Measurements from ENCODE around the gene AGPAT2.

AGPAT2 gene

DNA sequence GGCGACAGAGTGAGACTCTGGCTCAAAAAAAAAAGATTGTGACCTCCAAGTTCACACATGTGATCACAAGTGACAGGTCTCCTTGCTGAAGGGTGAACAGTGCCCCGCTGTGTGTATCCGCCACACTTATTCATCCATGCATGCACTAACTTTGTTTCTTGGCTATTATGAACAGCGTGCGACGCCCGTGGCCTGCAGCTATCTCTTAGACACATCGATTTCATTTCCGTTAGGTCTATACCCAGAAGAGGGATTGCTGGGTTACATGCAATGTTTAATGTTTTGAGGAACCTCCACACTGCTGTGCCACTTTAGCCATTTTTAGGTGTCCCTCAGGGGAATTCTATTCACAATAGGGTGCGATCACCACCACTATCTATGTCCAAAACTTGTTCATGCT is 36.6 kb downstream of the AGPAT2 start:
- CTCF ChIA-PET = interaction anchor here (2.5 kb wide), 1 partner anchor 21 kb away, joined by 8 read pairs; no protein-coding TSS in a partner anchor

DNA sequence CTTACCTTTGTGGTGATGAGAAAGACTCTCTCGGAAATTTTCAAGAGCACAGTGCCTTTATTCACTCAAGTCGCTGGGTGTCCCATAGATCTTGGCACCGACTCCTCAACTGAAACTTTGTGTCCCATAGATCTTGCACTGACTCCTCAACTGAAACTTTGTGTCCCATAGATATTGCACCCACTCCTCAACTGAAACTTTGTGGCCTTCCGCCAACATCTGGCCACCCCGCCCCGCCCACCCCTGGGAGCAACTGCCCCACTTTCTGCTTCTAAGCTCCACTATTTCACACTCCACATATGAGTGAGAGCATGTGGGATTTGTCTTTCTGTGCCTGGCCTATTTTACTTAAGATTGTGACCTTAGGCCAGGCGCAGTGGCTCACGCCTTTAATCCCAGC is 37.2 kb downstream of the AGPAT2 start:
- Histone ChIP-seq H3K9me3 (ENCODE audit: control insufficient read depth, insufficient read depth, low read depth, low read length) (no peaks in the 10 kb centered on the region), H3K4me3 (ENCODE audit: low read depth, low read length) (no peak overlapping the region), H3K36me3 (ENCODE audit: control insufficient read depth in 2 of 2, insufficient read depth in 1 of 2, low read length in 2 of 2) (no peaks in the 10 kb centered on the region; a peak in 1 of 3 replicates), H3K4me1 (ENCODE audit: control insufficient read depth, insufficient read depth, low read length) (no peaks in the 10 kb centered on the region), H3K27ac (ENCODE audit: extremely low read depth, low read depth, low read length) (no peak overlapping the region)
- TF ChIP-seq ZNF2 (tag by site-specific recombination; IDR thresholded peaks at IDR 0.05) = no peak
- TF ChIP-seq, protein P1, sequence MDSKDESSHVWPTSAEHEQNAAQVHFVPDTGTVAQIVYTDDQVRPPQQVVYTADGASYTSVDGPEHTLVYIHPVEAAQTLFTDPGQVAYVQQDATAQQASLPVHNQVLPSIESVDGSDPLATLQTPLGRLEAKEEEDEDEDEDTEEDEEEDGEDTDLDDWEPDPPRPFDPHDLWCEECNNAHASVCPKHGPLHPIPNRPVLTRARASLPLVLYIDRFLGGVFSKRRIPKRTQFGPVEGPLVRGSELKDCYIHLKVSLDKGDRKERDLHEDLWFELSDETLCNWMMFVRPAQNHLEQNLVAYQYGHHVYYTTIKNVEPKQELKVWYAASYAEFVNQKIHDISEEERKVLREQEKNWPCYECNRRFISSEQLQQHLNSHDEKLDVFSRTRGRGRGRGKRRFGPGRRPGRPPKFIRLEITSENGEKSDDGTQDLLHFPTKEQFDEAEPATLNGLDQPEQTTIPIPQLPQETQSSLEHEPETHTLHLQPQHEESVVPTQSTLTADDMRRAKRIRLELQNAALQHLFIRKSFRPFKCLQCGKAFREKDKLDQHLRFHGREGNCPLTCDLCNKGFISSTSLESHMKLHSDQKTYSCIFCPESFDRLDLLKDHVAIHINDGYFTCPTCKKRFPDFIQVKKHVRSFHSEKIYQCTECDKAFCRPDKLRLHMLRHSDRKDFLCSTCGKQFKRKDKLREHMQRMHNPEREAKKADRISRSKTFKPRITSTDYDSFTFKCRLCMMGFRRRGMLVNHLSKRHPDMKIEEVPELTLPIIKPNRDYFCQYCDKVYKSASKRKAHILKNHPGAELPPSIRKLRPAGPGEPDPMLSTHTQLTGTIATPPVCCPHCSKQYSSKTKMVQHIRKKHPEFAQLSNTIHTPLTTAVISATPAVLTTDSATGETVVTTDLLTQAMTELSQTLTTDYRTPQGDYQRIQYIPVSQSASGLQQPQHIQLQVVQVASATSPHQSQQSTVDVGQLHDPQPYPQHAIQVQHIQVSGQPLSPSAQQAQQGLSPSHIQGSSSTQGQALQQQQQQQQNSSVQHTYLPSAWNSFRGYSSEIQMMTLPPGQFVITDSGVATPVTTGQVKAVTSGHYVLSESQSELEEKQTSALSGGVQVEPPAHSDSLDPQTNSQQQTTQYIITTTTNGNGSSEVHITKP (tag by site-specific recombination; IDR thresholded peaks at IDR 0.05) = no peak
- ChIA-PET POLR2A (no interaction called here), CTCF (interaction anchor here (2.5 kb wide), 1 partner anchor 22 kb away, joined by 8 read pairs; no protein-coding TSS in a partner anchor)

More for the DNA sequence above, 36.6 kb downstream of the AGPAT2 start:
- Histone ChIP-seq H3K27ac (ENCODE audit: extremely low read depth, low read depth, low read length) (no peak overlapping the region), H3K36me3 (ENCODE audit: control insufficient read depth in 2 of 2, insufficient read depth in 1 of 2, low read length in 2 of 2) (no peaks in the 10 kb centered on the region; a peak in 1 of 3 replicates), H3K4me3 (ENCODE audit: low read depth, low read length) (no peak overlapping the region), H3K9me3 (ENCODE audit: control insufficient read depth, insufficient read depth, low read depth, low read length) (no peaks in the 10 kb centered on the region), H3K4me1 (ENCODE audit: control insufficient read depth, insufficient read depth, low read length) (no peaks in the 10 kb centered on the region)
- TF ChIP-seq ZNF266 (tag by site-specific recombination; IDR thresholded peaks at IDR 0.05; ENCODE audit: low read depth) = no peak
- TF ChIP-seq KLF1 (tag by site-specific recombination; IDR thresholded peaks at IDR 0.05) = no peak
- TF ChIP-seq, protein P2, sequence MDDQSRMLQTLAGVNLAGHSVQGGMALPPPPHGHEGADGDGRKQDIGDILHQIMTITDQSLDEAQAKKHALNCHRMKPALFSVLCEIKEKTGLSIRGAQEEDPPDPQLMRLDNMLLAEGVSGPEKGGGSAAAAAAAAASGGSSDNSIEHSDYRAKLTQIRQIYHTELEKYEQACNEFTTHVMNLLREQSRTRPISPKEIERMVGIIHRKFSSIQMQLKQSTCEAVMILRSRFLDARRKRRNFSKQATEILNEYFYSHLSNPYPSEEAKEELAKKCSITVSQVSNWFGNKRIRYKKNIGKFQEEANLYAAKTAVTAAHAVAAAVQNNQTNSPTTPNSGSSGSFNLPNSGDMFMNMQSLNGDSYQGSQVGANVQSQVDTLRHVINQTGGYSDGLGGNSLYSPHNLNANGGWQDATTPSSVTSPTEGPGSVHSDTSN (CRISPR knock-in tag; IDR thresholded peaks at IDR 0.05) = no peak
- POLR2A ChIA-PET = interaction anchor here (0.9 kb wide), 1 partner anchor 496 kb away, joined by 3 read pairs; no protein-coding TSS in a partner anchor

DNA sequence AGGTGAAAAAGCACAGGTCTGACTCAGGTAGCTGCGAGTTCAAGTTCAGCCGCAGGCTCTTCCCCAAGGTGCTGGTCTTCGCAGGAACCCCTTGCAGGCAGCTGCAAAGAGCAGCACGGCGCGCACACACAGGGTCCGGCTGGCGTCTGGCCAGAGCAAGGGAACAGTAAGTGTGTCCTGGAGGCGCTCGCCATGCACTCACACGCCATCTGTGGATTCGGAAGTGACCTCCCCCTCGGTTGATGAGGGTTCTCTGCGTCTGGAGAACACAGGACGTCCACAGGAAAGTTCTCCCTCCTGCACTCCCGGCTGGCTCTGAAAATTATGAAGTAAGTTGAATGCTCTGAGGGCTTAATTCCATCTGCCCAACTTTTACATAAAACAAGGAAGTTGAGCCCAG is 38.5 kb downstream of the AGPAT2 start:
- ChIA-PET CTCF (interaction anchor here (0.8 to 1.5 kb wide), 3 partner anchors 13 to 164 kb away, joined by 3 to 6 read pairs (median 4); no protein-coding TSS in a partner anchor), POLR2A (no interaction called here)
- Histone ChIP-seq H3K4me3 (ENCODE audit: low read depth, low read length) (no peak overlapping the region), H3K9me3 (ENCODE audit: control insufficient read depth, insufficient read depth, low read depth, low read length) (no peaks in the 10 kb centered on the region), H3K4me1 (ENCODE audit: control insufficient read depth, insufficient read depth, low read length) (no peaks in the 10 kb centered on the region), H3K27ac (ENCODE audit: extremely low read depth, low read depth, low read length) (no peak overlapping the region), H3K36me3 (ENCODE audit: control insufficient read depth in 2 of 2, insufficient read depth in 1 of 2, low read length in 2 of 2) (no peaks in the 10 kb centered on the region; a peak in 1 of 3 replicates)
- TF ChIP-seq, protein P3, sequence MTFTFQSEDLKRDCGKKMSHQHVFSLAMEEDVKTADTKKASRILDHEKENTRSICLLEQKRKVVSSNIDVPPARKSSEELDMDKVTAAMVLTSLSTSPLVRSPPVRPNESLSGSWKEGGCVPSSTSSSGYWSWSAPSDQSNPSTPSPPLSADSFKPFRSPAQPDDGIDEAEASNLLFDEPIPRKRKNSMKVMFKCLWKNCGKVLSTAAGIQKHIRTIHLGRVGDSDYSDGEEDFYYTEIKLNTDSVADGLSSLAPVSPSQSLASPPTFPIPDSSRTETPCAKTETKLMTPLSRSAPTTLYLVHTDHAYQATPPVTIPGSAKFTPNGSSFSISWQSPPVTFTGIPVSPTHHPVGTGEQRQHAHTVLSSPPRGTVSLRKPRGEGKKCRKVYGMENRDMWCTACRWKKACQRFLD (tag by site-specific recombination; IDR thresholded peaks at IDR 0.05) = no peak
- no peak for TF ChIP-seq ZNF223 (tag by site-specific recombination; IDR thresholded peaks at IDR 0.05)
- no peak for TF ChIP-seq ZFHX2 (tag by site-specific recombination; conservative IDR thresholded peaks at IDR 0.05)
- TF ChIP-seq, protein P2 (CRISPR knock-in tag; IDR thresholded peaks at IDR 0.05) = no peak
- TF ChIP-seq, protein P4, sequence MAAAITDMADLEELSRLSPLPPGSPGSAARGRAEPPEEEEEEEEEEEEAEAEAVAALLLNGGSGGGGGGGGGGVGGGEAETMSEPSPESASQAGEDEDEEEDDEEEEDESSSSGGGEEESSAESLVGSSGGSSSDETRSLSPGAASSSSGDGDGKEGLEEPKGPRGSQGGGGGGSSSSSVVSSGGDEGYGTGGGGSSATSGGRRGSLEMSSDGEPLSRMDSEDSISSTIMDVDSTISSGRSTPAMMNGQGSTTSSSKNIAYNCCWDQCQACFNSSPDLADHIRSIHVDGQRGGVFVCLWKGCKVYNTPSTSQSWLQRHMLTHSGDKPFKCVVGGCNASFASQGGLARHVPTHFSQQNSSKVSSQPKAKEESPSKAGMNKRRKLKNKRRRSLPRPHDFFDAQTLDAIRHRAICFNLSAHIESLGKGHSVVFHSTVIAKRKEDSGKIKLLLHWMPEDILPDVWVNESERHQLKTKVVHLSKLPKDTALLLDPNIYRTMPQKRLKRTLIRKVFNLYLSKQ (tag by site-specific recombination; IDR thresholded peaks at IDR 0.05; ENCODE audit: borderline replicate concordance) = no peak
- TF ChIP-seq RBAK (tag by site-specific recombination; IDR thresholded peaks at IDR 0.05) = no peak
- no peak for TF ChIP-seq ZNF530 (tag by site-specific recombination; IDR thresholded peaks at IDR 0.05; ENCODE audit: low read depth)
- TF ChIP-seq, protein P1 (tag by site-specific recombination; IDR thresholded peaks at IDR 0.05) = no peak
- TF ChIP-seq ZFP69B (tag by site-specific recombination; IDR thresholded peaks at IDR 0.05) = no peak
- no peak for TF ChIP-seq ZNF596 (tag by site-specific recombination; IDR thresholded peaks at IDR 0.05)
